SK-N-SH treated with all-trans-retinoic acid at 6 μM for 48 hours (cell line): ENCODE results near the gene DNAH2.

ENCODE experiments used
- ATAC-seq: fragments of 200-7000 bp; cut with Tn5 transposase; 3 replicates; pipeline ENCODE4 v1.9.1; 2020; ENCODE audit warnings: mild to moderate bottlenecking, moderate library complexity
- BACH2 ChIP-seq: fragments of 250-450 bp; sonication (Bioruptor Pico); IDR thresholded peaks from 2 replicates; pipeline ENCODE4 v1.9.0; 2021; ENCODE audit warnings: mild to moderate bottlenecking, borderline replicate concordance
- CREB5 ChIP-seq: fragments of 250-450 bp; sonication (Bioruptor Pico); IDR thresholded peaks from 2 replicates; pipeline ENCODE4 v1.5.1; 2020; ENCODE audit warnings: low read depth, mild to moderate bottlenecking, moderate library complexity
- CSDC2 ChIP-seq: fragments of 250-450 bp; sonication (Bioruptor Pico); IDR thresholded peaks from 2 replicates; pipeline ENCODE4 v1.5.0; 2020; ENCODE audit warnings: mild to moderate bottlenecking, moderate library complexity
- ESRRG ChIP-seq: fragments of 250-450 bp; sonication (Bioruptor Pico); IDR thresholded peaks from 2 replicates; pipeline ENCODE4 v1.6.1; 2021; ENCODE audit warnings: mild to moderate bottlenecking
- GLIS3 ChIP-seq: fragments of 250-450 bp; sonication (Bioruptor Pico); IDR thresholded peaks from 2 replicates; pipeline ENCODE4 v1.5.0; 2020; ENCODE audit warnings: mild to moderate bottlenecking, moderate library complexity
- ISL1 ChIP-seq: fragments of 250-450 bp; sonication (Bioruptor Pico); IDR thresholded peaks from 2 replicates; pipeline ENCODE4 v2.1.2; 2022; ENCODE audit warnings: mild to moderate bottlenecking, moderate library complexity
- OSR1 ChIP-seq: fragments of 250-450 bp; sonication (Bioruptor Pico); IDR thresholded peaks from 2 replicates; pipeline ENCODE4 v1.8.0; 2022; ENCODE audit warnings: moderate library complexity, mild to moderate bottlenecking, inconsistent platforms
- PATZ1 ChIP-seq: fragments of 250-450 bp; sonication (Bioruptor Pico); IDR thresholded peaks from 2 replicates; pipeline ENCODE4 v1.8.0; 2020; ENCODE audit warnings: mild to moderate bottlenecking, moderate library complexity, borderline replicate concordance
- POU6F1 ChIP-seq: fragments of 250-450 bp; sonication (Bioruptor Pico); IDR thresholded peaks from 2 replicates; pipeline ENCODE4 v1.8.0; 2021; ENCODE audit warnings: low read depth, mild to moderate bottlenecking, moderate library complexity, borderline replicate concordance
- PPARA ChIP-seq: fragments of 250-450 bp; sonication (Bioruptor Pico); IDR thresholded peaks from 2 replicates; pipeline ENCODE4 v1.5.0; 2020; ENCODE audit warnings: mild to moderate bottlenecking, borderline replicate concordance
- RARB ChIP-seq: fragments of 250-450 bp; sonication (Bioruptor Pico); IDR thresholded peaks from 2 replicates; pipeline ENCODE4 v1.8.0; 2021; ENCODE audit warnings: mild to moderate bottlenecking, moderate library complexity
- SNAI2 ChIP-seq: fragments of 250-450 bp; sonication (Bioruptor Pico); IDR thresholded peaks from 2 replicates; pipeline ENCODE4 v1.5.0; 2020; ENCODE audit warnings: mild to moderate bottlenecking, moderate library complexity
- TCF4 ChIP-seq: fragments of 250-450 bp; sonication (Bioruptor Pico); IDR thresholded peaks from 2 replicates; pipeline ENCODE4 v1.8.0; 2021; ENCODE audit warnings: mild to moderate bottlenecking, moderate library complexity, borderline replicate concordance
- TOX ChIP-seq: fragments of 250-450 bp; sonication (Bioruptor Pico); IDR thresholded peaks from 2 replicates; pipeline ENCODE4 v1.8.0; 2021; ENCODE audit warnings: mild to moderate bottlenecking, moderate library complexity, borderline replicate concordance
- TSHZ2 ChIP-seq: fragments of 250-450 bp; sonication (Bioruptor Pico); IDR thresholded peaks from 2 replicates; pipeline ENCODE4 v1.5.0; 2020; ENCODE audit warnings: mild to moderate bottlenecking, moderate library complexity
- ZC3H10 ChIP-seq: fragments of 250-450 bp; sonication (Bioruptor Pico); IDR thresholded peaks from 2 replicates; pipeline ENCODE4 v1.5.1; 2021; ENCODE audit warnings: mild to moderate bottlenecking, moderate library complexity
- ZFP30 ChIP-seq: fragments of 450-650 bp; formaldehyde crosslinking; IDR thresholded peaks from 2 replicates; pipeline ENCODE4 v1.5.0; 2022; ENCODE audit warnings: mild to moderate bottlenecking, moderate library complexity
- ZNF565 ChIP-seq: fragments of 450-650 bp; formaldehyde crosslinking; conservative IDR thresholded peaks from 2 replicates; pipeline ENCODE4 v1.5.0; 2020; ENCODE audit warnings: low read depth, mild to moderate bottlenecking, moderate library complexity
- ZNF70 ChIP-seq: fragments of 450-650 bp; formaldehyde crosslinking; IDR thresholded peaks from 2 replicates; pipeline ENCODE4 v1.5.0; 2020; ENCODE audit warnings: mild to moderate bottlenecking, moderate library complexity
- ZNF8 ChIP-seq: fragments of 450-650 bp; formaldehyde crosslinking; IDR thresholded peaks from 2 replicates; pipeline ENCODE4 v1.5.0; 2020; ENCODE audit warnings: mild to moderate bottlenecking, moderate library complexity
- TF ChIP-seq, protein P1 (sequence below): fragments of 250-450 bp; sonication (Bioruptor Pico); IDR thresholded peaks from 2 replicates; pipeline ENCODE4 v1.5.1; 2021; ENCODE audit warnings: mild to moderate bottlenecking, moderate library complexity

DNAH2 gene

DNA sequence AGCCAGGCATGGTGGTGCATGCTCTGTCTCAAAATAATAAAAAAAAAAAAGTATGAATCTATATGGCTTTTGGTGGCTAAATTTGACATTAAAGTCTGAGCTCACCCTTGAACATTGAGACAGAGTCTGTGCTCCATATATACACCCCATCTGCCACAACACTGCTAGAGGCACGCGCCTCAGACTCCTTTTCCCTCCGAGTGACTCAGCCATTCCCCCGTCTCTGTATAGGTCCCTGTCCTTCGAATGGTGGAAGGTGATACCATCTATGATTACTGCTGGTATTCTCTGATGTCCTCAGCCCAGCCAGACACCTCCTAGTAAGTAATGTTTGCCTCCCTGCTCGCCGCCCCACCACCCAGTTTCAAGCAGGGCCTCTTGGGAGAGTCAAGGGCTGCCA is 17.0 kb upstream of the DNAH2 start:
- no peak for ATAC-seq
- TF ChIP-seq GLIS3, result no peak
- no peak for TF ChIP-seq SNAI2 (CRISPR knock-in tag)
- TF ChIP-seq OSR1 (CRISPR knock-in tag), result no peak
- TF ChIP-seq ZNF565 (CRISPR knock-in tag), result no peak
- no peak for TF ChIP-seq ZFP30 (CRISPR knock-in tag)
- no peak for TF ChIP-seq RARB (CRISPR knock-in tag)
- no peak for TF ChIP-seq ISL1
- no peak for TF ChIP-seq CSDC2 (CRISPR knock-in tag)
- TF ChIP-seq TOX (CRISPR knock-in tag), result no peak
- no peak for TF ChIP-seq ESRRG (CRISPR knock-in tag)
- TF ChIP-seq, protein P1, sequence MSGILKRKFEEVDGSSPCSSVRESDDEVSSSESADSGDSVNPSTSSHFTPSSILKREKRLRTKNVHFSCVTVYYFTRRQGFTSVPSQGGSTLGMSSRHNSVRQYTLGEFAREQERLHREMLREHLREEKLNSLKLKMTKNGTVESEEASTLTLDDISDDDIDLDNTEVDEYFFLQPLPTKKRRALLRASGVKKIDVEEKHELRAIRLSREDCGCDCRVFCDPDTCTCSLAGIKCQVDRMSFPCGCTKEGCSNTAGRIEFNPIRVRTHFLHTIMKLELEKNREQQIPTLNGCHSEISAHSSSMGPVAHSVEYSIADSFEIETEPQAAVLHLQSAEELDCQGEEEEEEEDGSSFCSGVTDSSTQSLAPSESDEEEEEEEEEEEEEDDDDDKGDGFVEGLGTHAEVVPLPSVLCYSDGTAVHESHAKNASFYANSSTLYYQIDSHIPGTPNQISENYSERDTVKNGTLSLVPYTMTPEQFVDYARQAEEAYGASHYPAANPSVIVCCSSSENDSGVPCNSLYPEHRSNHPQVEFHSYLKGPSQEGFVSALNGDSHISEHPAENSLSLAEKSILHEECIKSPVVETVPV (CRISPR knock-in tag), result no peak
- TF ChIP-seq, all 23 proteins: peak for 0

GRCh38 chr17:7701681-7702080 is 15.9 kb upstream of the DNAH2 start:
- no peak for TF ChIP-seq TOX (CRISPR knock-in tag)
- TF ChIP-seq PPARA (CRISPR knock-in tag), result no peak
- TF ChIP-seq TCF4 (CRISPR knock-in tag), result no peak
- TF ChIP-seq CSDC2 (CRISPR knock-in tag), result no peak
- TF ChIP-seq TSHZ2 (CRISPR knock-in tag), result no peak
- no peak for TF ChIP-seq ESRRG (CRISPR knock-in tag)
- no peak for TF ChIP-seq BACH2 (CRISPR knock-in tag)
- no peak for TF ChIP-seq PATZ1 (CRISPR knock-in tag)
- no peak for TF ChIP-seq CREB5 (CRISPR knock-in tag)
- no peak for TF ChIP-seq ZNF565 (CRISPR knock-in tag)
- no peak for TF ChIP-seq ZC3H10
- TF ChIP-seq ZNF8 (CRISPR knock-in tag), result no peak
- no peak for TF ChIP-seq POU6F1 (CRISPR knock-in tag)
- TF ChIP-seq OSR1 (CRISPR knock-in tag), result no peak
- TF ChIP-seq, protein P1 (CRISPR knock-in tag), result no peak
- TF ChIP-seq ZNF70 (CRISPR knock-in tag), result no peak
- ATAC-seq, result no peak
